GM12878 (cell line): ENCODE results near the gene NHEJ1.

ENCODE experiments used
- ESRRA ChIP-seq: IDR thresholded peaks from 2 replicates; pipeline ENCODE4 v1.6.1; 2012; ENCODE audit warnings: mild to moderate bottlenecking, low read length, improper control_type of control experiment
- EZH2 ChIP-seq: IDR thresholded peaks from 2 replicates; pipeline ENCODE4 v1.6.1; 2012; ENCODE audit warnings: low read depth, mild to moderate bottlenecking, control low read depth, inconsistent platforms, low read length, borderline replicate concordance; ENCODE audit not compliant: control insufficient read depth
- FOXM1 ChIP-seq: IDR thresholded peaks from 2 replicates; pipeline ENCODE4 v1.6.1; 2012; ENCODE audit warnings: low read depth, mild to moderate bottlenecking, inconsistent platforms, low read length, moderate library complexity
- LARP7 ChIP-seq: fragments of 450-650 bp; IDR thresholded peaks from 2 replicates; pipeline ENCODE4 v1.6.1; 2017; ENCODE audit warnings: mild to moderate bottlenecking
- REST ChIP-seq: IDR thresholded peaks from 2 replicates; pipeline ENCODE4 v1.6.1; 2012; ENCODE audit warnings: mild to moderate bottlenecking, low read depth, low read length
- SIN3A ChIP-seq: IDR thresholded peaks from 2 replicates; pipeline ENCODE4 v1.6.1; 2012; ENCODE audit warnings: low read depth, low read length, improper control_type of control experiment
- SREBF2 ChIP-seq: IDR thresholded peaks from 2 replicates; pipeline ENCODE4 v1.6.1; 2012; ENCODE audit warnings: mild to moderate bottlenecking, low read length
- TF ChIP-seq, protein P1 (sequence below), 3 experiments: IDR thresholded peaks in 2 of 3; conservative IDR thresholded peaks in 1 of 3; 2 replicates each; pipeline ENCODE4 v1.5.1; 2011; ENCODE audit warnings: low read depth in 3 of 3, low read length in 3 of 3, mild to moderate bottlenecking in 3 of 3, control low read depth in 2 of 3, moderate library complexity in 2 of 3, inconsistent platforms in 1 of 3, mixed read lengths in 1 of 3; ENCODE audit not compliant: control insufficient read depth in 2 of 3, insufficient read depth in 1 of 3; ENCODE audit errors: extremely low read depth in 1 of 3
- TF ChIP-seq, protein P2 (sequence below): fragments of 450-650 bp; IDR thresholded peaks from 2 replicates; pipeline ENCODE4 v1.6.1; 2017; ENCODE audit warnings: antibody characterized with exemption, mild to moderate bottlenecking, moderate library complexity
- TF ChIP-seq, protein P3 (sequence below): IDR thresholded peaks from 2 replicates; pipeline ENCODE4 v1.6.1; 2012; ENCODE audit warnings: low read depth, low read length, improper control_type of control experiment

GRCh38 chr2:219028141-219028540 lies 132.5 kb downstream of the NHEJ1 start:
- TF ChIP-seq EZH2 (no peak), ESRRA (no peak), LARP7 (no peak), FOXM1 (no peak), REST (no peak), SREBF2 (no peak), SIN3A (no peak)
- TF ChIP-seq, protein P1, sequence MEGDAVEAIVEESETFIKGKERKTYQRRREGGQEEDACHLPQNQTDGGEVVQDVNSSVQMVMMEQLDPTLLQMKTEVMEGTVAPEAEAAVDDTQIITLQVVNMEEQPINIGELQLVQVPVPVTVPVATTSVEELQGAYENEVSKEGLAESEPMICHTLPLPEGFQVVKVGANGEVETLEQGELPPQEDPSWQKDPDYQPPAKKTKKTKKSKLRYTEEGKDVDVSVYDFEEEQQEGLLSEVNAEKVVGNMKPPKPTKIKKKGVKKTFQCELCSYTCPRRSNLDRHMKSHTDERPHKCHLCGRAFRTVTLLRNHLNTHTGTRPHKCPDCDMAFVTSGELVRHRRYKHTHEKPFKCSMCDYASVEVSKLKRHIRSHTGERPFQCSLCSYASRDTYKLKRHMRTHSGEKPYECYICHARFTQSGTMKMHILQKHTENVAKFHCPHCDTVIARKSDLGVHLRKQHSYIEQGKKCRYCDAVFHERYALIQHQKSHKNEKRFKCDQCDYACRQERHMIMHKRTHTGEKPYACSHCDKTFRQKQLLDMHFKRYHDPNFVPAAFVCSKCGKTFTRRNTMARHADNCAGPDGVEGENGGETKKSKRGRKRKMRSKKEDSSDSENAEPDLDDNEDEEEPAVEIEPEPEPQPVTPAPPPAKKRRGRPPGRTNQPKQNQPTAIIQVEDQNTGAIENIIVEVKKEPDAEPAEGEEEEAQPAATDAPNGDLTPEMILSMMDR (IDR thresholded peaks at IDR 0.05 in 2 of 3, conservative IDR thresholded peaks at IDR 0.05 in 1 of 3; ENCODE audit: control insufficient read depth in 2 of 3, extremely low read depth in 1 of 3, insufficient read depth in 1 of 3, low read depth in 3 of 3, low read length in 3 of 3): no peak
- TF ChIP-seq, protein P2, sequence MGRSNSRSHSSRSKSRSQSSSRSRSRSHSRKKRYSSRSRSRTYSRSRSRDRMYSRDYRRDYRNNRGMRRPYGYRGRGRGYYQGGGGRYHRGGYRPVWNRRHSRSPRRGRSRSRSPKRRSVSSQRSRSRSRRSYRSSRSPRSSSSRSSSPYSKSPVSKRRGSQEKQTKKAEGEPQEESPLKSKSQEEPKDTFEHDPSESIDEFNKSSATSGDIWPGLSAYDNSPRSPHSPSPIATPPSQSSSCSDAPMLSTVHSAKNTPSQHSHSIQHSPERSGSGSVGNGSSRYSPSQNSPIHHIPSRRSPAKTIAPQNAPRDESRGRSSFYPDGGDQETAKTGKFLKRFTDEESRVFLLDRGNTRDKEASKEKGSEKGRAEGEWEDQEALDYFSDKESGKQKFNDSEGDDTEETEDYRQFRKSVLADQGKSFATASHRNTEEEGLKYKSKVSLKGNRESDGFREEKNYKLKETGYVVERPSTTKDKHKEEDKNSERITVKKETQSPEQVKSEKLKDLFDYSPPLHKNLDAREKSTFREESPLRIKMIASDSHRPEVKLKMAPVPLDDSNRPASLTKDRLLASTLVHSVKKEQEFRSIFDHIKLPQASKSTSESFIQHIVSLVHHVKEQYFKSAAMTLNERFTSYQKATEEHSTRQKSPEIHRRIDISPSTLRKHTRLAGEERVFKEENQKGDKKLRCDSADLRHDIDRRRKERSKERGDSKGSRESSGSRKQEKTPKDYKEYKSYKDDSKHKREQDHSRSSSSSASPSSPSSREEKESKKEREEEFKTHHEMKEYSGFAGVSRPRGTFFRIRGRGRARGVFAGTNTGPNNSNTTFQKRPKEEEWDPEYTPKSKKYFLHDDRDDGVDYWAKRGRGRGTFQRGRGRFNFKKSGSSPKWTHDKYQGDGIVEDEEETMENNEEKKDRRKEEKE: no peak
- TF ChIP-seq, protein P3, sequence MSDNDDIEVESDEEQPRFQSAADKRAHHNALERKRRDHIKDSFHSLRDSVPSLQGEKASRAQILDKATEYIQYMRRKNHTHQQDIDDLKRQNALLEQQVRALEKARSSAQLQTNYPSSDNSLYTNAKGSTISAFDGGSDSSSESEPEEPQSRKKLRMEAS: no peak
